ENCODE data around the gene LRRD1. TPM values are rescaled to one million over a fixed set of nuclear protein-coding genes. Genes with fewer than 3 reads are reported as not detected.

Gene LRRD1
- total and polyA plus RNA-seq, 2 of the 8 experiments (the other 6 are each of a cell fraction or from before 2014, with no cell fraction given), result not detected

- TF ChIP-seq POLR2A (IDR thresholded peaks at IDR 0.05; ENCODE audit: control extremely low read depth in 1 of 2, low read depth in 2 of 2, low read length in 2 of 2) (no peak), CREB1 (IDR thresholded peaks at IDR 0.05) (no peak), CBX8 (IDR thresholded peaks at IDR 0.05; ENCODE audit: borderline replicate concordance, low read depth, low read length) (no peak), MAFK (IDR thresholded peaks at IDR 0.05; ENCODE audit: low read depth, low read length) (no peak), SP1 (IDR thresholded peaks at IDR 0.05; ENCODE audit: low read depth, low read length) (no peak), JUND (IDR thresholded peaks at IDR 0.05; ENCODE audit: low read length) (no peak; the same call in 1 of the 2 replicates), NRF1 (IDR thresholded peaks at IDR 0.05; ENCODE audit: low read depth, low read length) (no peak), RAD21 (IDR thresholded peaks at IDR 0.05 in 1 of 2, conservative IDR thresholded peaks at IDR 0.05 in 1 of 2; ENCODE audit: low read depth in 2 of 2, low read length in 2 of 2) (peak; percentile 54 to 63), CEBPB (IDR thresholded peaks at IDR 0.05; ENCODE audit: low read depth, low read length) (no peak), TAF7 (optimal IDR thresholded peaks at IDR 0.05; ENCODE audit: borderline replicate concordance, low read depth, low read length) (no peak), CBX5 (IDR thresholded peaks at IDR 0.05; ENCODE audit: low read depth, low read length) (no peak), USF2 (IDR thresholded peaks at IDR 0.05; ENCODE audit: low read length) (no peak), BRCA1 (IDR thresholded peaks at IDR 0.05; ENCODE audit: low read depth, low read length) (no peak), SRF (IDR thresholded peaks at IDR 0.05; ENCODE audit: low read depth, low read length) (no peak), GTF2F1 (IDR thresholded peaks at IDR 0.05; ENCODE audit: borderline replicate concordance, low read depth, low read length) (no peak), SIRT6 (IDR thresholded peaks at IDR 0.05; ENCODE audit: low read length) (no peak), SP2 (IDR thresholded peaks at IDR 0.05; ENCODE audit: low read length) (no peak), SP4 (IDR thresholded peaks at IDR 0.05; ENCODE audit: low read length) (no peak), SUZ12 (IDR thresholded peaks at IDR 0.05; ENCODE audit: low read length) (no peak), BACH1 (IDR thresholded peaks at IDR 0.05; ENCODE audit: low read length) (0 out of 2 replicates have a peak, but pooled peaks have one; percentile 48), RFX5 (IDR thresholded peaks at IDR 0.05; ENCODE audit: borderline replicate concordance, low read depth, low read length) (no peak), RNF2 (IDR thresholded peaks at IDR 0.05; ENCODE audit: borderline replicate concordance, low read depth, low read length, missing control alignments, poor library complexity, severe bottlenecking) (no peak), HDAC6 (IDR thresholded peaks at IDR 0.05; ENCODE audit: low read depth, low read length) (no peak), NANOG (IDR thresholded peaks at IDR 0.05; ENCODE audit: insufficient read depth, low read depth, low read length, poor library complexity, severe bottlenecking) (no peak), CHD2 (IDR thresholded peaks at IDR 0.05; ENCODE audit: low read length) (no peak), TEAD4 (IDR thresholded peaks at IDR 0.05; ENCODE audit: low read depth, low read length) (no peak)
Observed at GRCh38 chr7:92133737-92134270, 45.1 kb downstream of the LRRD1 start (continued).
